Right cardiac atrium (tissue), 5 donors: Measurements from ENCODE around the gene PIEZO2. TPM values are rescaled to one million over a fixed set of nuclear protein-coding genes. Genes with fewer than 3 reads are reported as not detected.

Source experiments
- ATAC-seq, 2 donors: fragments of 200-7000 bp; cut with Tn5 transposase; one replicate each; pipeline versions ENCODE4 v1.8.0 to v1.9.1; 2020; ENCODE audit warnings: moderate library complexity in 2 of 2, mild to moderate bottlenecking in 1 of 2
- DNase-seq, 3 donors: peaks; one replicate each; pipeline ENCODE4 v3.0.0-alpha.2; 2020
- H3K27ac ChIP-seq: one replicate; pipeline ENCODE4 v1.5.1; 2013; ENCODE audit warnings: mild to moderate bottlenecking, low read length, control low read depth, moderate library complexity
- H3K27me3 ChIP-seq: one replicate; pipeline ENCODE4 v1.6.1; 2013; ENCODE audit not compliant: control insufficient read depth, insufficient read depth
- H3K4me1 ChIP-seq: one replicate; pipeline ENCODE4 v1.6.1; 2013; ENCODE audit warnings: low read length; ENCODE audit not compliant: control insufficient read depth, insufficient read depth
- H3K4me3 ChIP-seq: one replicate; pipeline ENCODE4 v1.5.1; 2013; ENCODE audit warnings: low read length, control low read depth
- H3K9me3 ChIP-seq: one replicate; pipeline ENCODE4 v1.6.1; 2013; ENCODE audit warnings: low read length; ENCODE audit not compliant: control insufficient read depth
- WGBS: extraction: QIAGEN DNeasy Blood & Tissue Kit; methylation state at CpG from one replicate; pipeline ENCODE4 v1.1.7; 2013; 5-methylcytosine and 5-hydroxymethylcytosine counted together
- intact Hi-C, 4 donors: fragments of 100-400 bp; cut with DNase I; formaldehyde crosslinking; loops; one replicate each; pipeline versions ENCODE4 v1.11.0 to v1.14.0; 2022 to 2023
- polyA plus RNA-seq: library from polyadenylated mRNA; stranded (reverse); fragments of 200-250 nt; gene quantifications from one replicate; pipeline ENCODE4 v1.2.3, GENCODE V29; 2013
- total RNA-seq, 4 donors: library from RNA; stranded (reverse); fragmentation: NEBNext Ultra II Directional; extraction: Animal tissue kit (Norgen Biotek cat#: 25700); gene quantifications; one replicate each; pipeline ENCODE4 v1.2.1, GENCODE V29; 2021
- donor health status: healthy with polysubstance abuse.
- donor health status: DM: no; HTN: yes; CAD: no.
- donor health status: DM: no; HTN: no; CAD: no.
- donor health status: DM: no; HTN: yes; CAD: no; lungs with severe emphysema.
- donor health status: DM: yes; HTN: yes; CAD: no.

The PIEZO2 gene
- total and polyA plus RNA-seq, 5 donors: 0.18 to 0.93 (median 0.56) TPM

DNA sequence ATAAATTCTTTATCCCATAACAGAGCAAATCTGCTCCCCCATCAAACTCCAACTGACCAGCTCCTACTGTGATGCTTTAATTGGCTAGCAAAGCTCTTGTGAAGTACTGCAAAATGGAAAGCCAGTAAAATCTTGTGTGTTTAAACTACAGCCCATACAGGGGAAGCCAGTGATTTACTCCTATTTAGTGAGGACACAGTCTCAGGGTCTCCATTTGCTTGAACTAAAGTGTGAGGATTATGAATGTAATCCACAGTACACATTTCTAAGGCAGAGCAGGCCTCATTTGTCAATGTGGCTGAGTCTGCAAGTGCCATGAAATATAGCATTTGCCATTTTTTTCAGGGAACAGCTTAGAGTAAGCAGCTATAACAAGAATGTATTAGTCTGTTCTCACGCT, 259.3 kb downstream of the PIEZO2 start:
- Histone ChIP-seq H3K4me1 (no peaks in the 10 kb centered on the region), H3K27ac (no peak overlapping the region), H3K4me3 (no peak overlapping the region), H3K9me3 (no peaks in the 10 kb centered on the region), H3K27me3 (no peaks in the 10 kb centered on the region)
- no peak for DNase-seq
- intact Hi-C loops: no loop called here
- no peak for ATAC-seq
- WGBS: 95% methylated on average over 1 of the region's 1 CpG

DNA sequence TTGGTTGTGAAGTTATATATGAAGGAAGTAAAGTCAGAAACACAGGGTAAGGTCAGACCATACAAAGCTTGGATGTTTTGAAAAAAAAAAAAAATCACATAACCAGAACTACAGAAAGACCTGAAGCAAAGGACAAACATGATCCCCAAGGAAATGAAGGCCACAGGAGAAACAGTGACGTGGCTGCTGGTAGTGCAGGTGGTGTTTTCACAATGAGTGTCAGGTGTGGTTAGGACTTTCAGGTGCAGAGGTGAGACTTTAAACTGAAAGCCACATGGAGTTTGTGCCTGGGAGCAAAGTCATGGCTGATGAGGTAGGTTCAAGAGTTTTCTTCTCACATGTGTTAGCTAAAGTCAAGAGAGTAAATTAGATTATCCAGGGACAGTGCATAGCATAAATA, 270.7 kb downstream of the PIEZO2 start:
- Histone ChIP-seq H3K9me3 (no peaks in the 10 kb centered on the region), H3K4me3 (no peak overlapping the region), H3K27me3 (no peaks in the 10 kb centered on the region), H3K4me1 (no peaks in the 10 kb centered on the region), H3K27ac (no peak overlapping the region)
- no peak for ATAC-seq
- DNase-seq: no peak
- 83% methylated on average over 1 of the region's 1 CpG for WGBS
- intact Hi-C loops: no loop called here

DNA sequence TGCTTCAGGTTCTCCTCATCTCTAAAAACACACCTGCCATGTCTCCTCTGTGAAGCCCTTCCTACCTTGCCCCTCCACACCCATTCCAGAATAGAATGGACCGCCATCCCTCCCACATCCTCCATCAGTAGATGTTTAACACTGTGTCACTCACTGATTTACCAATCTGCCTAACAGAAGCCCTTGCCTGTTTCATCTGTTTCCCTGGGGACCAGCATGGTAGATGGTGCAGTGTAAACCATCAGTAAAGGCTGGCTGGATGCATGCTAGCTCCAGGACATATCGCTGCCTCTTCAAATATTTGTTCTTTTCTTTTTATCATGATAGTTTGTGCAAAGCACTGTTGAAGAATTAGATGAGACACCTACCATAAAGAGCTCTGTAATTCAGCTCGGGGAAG, 271.4 kb downstream of the PIEZO2 start:
- 91% methylated on average over 3 of the region's 3 CpGs for WGBS

DNA sequence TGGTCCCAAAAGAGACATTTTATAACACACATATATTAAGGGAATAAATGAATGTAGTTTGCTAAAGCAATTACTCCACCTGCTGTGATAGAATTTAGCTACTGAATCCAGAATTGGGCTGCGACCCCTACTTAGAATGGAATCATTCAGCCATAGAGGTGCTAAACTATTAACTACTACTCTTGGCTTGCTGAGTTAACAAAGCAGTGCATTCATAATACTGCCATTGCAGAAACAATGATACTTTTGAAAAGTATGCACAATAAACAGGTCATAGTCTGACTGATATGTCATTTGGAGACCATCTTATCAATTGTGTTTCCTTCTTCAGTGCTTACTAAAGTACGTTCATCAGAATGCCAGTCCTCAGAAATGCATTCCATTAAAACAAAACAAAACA, 273.6 kb downstream of the PIEZO2 start:
- Histone ChIP-seq H3K9me3 (no peaks in the 10 kb centered on the region), H3K27me3 (no peaks in the 10 kb centered on the region), H3K4me3 (no peak overlapping the region), H3K4me1 (no peaks in the 10 kb centered on the region), H3K27ac (no peak overlapping the region)
- WGBS: 59% methylated on average over 2 of the region's 2 CpGs
- ATAC-seq (no peak), DNase-seq (no peak)
- intact Hi-C loops: no loop called here

More for the DNA sequence above, 271.4 kb downstream of the PIEZO2 start:
- DNase-seq (no peak), ATAC-seq (no peak)
- no peak overlapping the region for H3K27ac ChIP-seq
- H3K4me3 ChIP-seq: no peak overlapping the region
- intact Hi-C loops: no loop called here
- no peaks in the 10 kb centered on the region for H3K9me3 ChIP-seq
- no peaks in the 10 kb centered on the region for H3K4me1 ChIP-seq
- no peaks in the 10 kb centered on the region for H3K27me3 ChIP-seq

DNA sequence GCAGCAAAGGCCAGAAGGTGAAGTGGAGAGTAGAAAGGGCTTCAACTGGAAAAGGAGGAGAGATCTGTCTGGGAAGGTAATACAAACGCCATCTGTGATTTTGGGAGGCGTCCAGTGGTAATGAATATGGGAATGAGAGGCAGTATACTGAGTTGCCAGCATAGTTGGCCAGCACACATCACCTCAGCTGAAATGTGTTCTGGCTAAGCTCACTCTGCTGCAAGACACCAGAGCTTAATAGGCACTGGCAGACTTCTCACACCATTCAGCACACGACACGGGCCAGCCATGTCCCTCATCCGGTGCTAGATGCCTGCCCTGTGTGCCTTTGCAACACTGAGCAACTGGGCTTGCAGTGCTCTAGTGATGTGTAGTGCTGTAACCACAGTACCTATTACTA, 277.1 kb downstream of the PIEZO2 start:
- Histone ChIP-seq H3K9me3 (no peaks in the 10 kb centered on the region), H3K4me1 (no peaks in the 10 kb centered on the region), H3K4me3 (no peak overlapping the region), H3K27me3 (no peaks in the 10 kb centered on the region), H3K27ac (no peak overlapping the region)
- DNase-seq (no peak), ATAC-seq (peak; percentile 21 to 47)
- intact Hi-C loops: no loop called here
- WGBS: 57% methylated on average over 5 of the region's 5 CpGs

DNA sequence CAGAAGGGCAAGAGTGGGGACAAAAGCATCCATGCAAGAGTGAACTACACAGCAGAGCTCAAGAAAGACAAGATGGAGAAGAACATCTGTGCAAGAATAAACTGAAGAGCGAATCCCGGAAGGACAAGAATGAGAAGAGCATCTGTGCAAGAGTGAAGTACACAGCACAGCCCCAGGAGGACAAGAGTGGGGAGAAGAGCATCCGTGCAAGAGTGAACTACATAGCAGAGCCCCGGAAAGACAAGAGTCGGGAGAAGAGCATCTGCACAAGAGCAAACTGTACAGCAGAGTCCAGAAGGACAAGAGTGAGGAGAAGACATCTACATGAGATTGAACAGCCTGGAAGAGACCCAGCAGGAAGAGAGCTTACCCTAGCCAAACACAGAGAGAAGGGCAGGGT, 284.6 kb downstream of the PIEZO2 start:
- H3K27me3 ChIP-seq: no peaks in the 10 kb centered on the region
- ATAC-seq (no peak), DNase-seq (no peak)
- H3K4me1 ChIP-seq: no peaks in the 10 kb centered on the region
- no peak overlapping the region for H3K27ac ChIP-seq
- 83% methylated on average over 5 of the region's 5 CpGs for WGBS
- H3K9me3 ChIP-seq: no peaks in the 10 kb centered on the region
- H3K4me3 ChIP-seq: no peak overlapping the region
- intact Hi-C loops: no loop called here

DNA sequence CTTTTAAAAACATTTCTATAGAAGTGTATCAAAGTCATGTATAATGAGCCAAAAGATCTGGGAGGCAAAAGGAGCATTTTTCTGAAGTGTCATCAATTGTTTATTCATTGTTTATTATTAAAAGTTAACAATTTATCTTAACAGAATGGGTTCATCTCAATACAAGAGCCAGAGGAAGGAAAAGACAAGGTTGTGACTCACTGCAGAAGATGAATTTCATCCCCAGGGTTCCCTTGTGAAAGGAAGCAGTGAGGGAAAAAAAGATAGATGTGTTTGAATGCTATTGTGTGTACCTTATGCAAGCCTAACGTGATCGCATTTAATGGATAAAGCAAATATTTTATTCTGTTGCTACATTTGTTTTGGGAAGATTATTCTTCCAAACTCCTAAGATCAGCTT, 286.3 kb downstream of the PIEZO2 start:
- WGBS: 68% methylated on average over 2 of the region's 2 CpGs
- no peak for ATAC-seq
- H3K4me3 ChIP-seq: no peak overlapping the region
- intact Hi-C loops: no loop called here
- no peaks in the 10 kb centered on the region for H3K9me3 ChIP-seq
- H3K27me3 ChIP-seq: no peaks in the 10 kb centered on the region
- no peaks in the 10 kb centered on the region for H3K4me1 ChIP-seq
- DNase-seq: no peak
- H3K27ac ChIP-seq: no peak overlapping the region

DNA sequence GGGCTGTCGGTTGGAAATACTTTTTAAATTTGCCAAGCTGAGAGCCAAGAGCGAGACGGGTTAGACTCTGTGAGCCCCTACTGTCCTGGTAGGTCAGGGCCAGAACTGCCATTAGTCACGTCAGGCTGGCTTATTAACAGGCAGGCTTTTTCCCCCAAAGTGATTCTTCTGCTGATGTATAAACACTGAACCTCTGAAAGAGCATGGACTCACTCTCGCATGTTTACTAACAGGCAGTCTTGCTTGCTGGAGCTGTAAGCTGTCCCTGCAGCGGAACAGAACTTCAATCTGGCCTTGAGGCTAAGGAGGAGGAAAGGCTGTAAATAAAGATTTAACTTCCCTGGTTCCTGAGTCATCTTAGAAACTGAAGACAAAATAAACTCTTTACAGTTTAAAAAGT, 288.4 kb downstream of the PIEZO2 start:
- no peak for ATAC-seq
- H3K9me3 ChIP-seq: no peaks in the 10 kb centered on the region
- WGBS: 64% methylated on average over 6 of the region's 6 CpGs
- H3K4me3 ChIP-seq: no peak overlapping the region
- intact Hi-C loops: no loop called here
- H3K4me1 ChIP-seq: no peaks in the 10 kb centered on the region
- no peak overlapping the region for H3K27ac ChIP-seq
- DNase-seq: no peak
- H3K27me3 ChIP-seq: no peaks in the 10 kb centered on the region

DNA sequence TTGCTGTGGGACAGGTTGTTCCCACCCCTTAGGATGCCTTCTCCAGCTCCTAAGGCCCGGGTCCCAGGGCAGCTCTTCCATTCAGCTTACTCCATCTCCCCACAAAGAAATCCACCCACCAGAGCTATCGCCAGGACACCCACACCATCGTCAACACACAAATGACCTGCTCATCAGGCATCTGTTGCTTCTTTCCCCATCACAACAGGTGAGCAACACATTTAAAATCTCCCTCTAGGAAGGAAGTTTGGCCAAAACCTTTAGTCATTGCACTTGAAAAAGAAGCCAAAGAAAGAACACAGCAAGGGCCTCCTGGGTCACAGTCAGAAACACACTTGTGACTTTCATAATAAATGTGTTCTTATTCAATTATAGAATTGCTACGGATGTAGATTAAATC, 289.0 kb downstream of the PIEZO2 start:
- H3K9me3 ChIP-seq: no peaks in the 10 kb centered on the region
- H3K4me1 ChIP-seq: no peaks in the 10 kb centered on the region
- intact Hi-C loops: no loop called here
- WGBS: 86% methylated on average over 4 of the region's 4 CpGs
- H3K27me3 ChIP-seq: no peaks in the 10 kb centered on the region
- H3K4me3 ChIP-seq: no peak overlapping the region
- DNase-seq: no peak
- no peak overlapping the region for H3K27ac ChIP-seq
- ATAC-seq: no peak

DNA sequence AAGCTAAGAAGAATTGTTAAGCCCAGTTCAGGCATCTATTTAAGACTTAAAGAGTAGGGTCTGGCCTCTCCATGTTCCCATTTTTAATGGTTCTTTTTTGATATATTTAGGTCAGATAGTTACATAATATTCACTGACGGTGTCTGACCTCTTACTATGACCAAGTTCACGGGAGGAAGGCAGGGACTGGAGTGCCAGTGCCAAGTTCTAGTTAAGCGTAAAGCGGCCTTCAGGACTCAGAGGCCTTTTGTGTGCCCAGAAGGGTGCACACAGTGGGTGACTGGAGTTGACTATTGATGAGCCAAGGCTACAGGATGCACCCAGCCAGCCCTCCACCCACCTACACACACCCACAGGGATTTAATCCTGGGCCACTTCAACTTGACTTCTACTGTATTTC, 290.9 kb downstream of the PIEZO2 start:
- no peak overlapping the region for H3K27ac ChIP-seq
- no peaks in the 10 kb centered on the region for H3K4me1 ChIP-seq
- no peak for DNase-seq
- H3K9me3 ChIP-seq: no peaks in the 10 kb centered on the region
- intact Hi-C loops: loop anchor here in 3 of 4 donors (10.0 kb wide), 2 partner anchors 296 to 696 kb away; no protein-coding TSS in a partner anchor
- no peaks in the 10 kb centered on the region for H3K27me3 ChIP-seq
- WGBS: 90% methylated on average over 4 of the region's 4 CpGs
- no peak for ATAC-seq
- H3K4me3 ChIP-seq: no peak overlapping the region

DNA sequence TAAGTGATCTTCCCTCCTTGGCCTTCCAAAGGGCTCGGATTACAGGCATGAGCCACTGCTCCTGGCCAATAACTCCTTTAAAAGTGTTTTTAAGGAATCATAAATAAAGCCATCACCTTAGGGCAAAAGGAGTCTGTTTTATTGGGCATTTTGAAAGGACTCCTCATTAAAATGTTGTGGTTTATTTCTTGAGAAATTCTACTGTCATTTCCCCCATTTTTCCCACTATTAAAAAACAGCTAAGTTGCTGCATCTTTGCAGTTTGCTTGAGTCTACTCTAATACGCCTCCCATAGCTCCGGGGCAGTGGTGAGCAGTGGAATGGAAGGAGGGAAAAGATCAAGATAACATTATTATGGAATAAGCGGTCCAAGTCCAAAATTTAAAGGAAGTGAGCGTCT, 293.2 kb downstream of the PIEZO2 start:
- intact Hi-C loops: loop anchor here in 3 of 4 donors (10.0 kb wide), 2 partner anchors 299 to 699 kb away; no protein-coding TSS in a partner anchor
- ATAC-seq: no peak
- no peaks in the 10 kb centered on the region for H3K9me3 ChIP-seq
- DNase-seq: no peak
- H3K27me3 ChIP-seq: no peaks in the 10 kb centered on the region
- no peak overlapping the region for H3K4me3 ChIP-seq
- no peak overlapping the region for H3K27ac ChIP-seq
- WGBS: 69% methylated on average over 5 of the region's 5 CpGs
- H3K4me1 ChIP-seq: no peaks in the 10 kb centered on the region
